GM19035 (cell line): ENCODE data around the gene TM6SF1.
A peak's percentile ranks its signal among the peaks of the same experiment; 100 is the strongest.
"Not testable (repeated sequence)": the region's sequence is repeated elsewhere in the genome, so short reads cannot be mapped to it uniquely, and the experiment has no call there.

Experiments
- ATAC-seq: cut with Tn5 transposase; IDR thresholded peaks from one replicate; pipeline ENCODE4 v1.9.1; 2021; ENCODE audit not compliant: unreplicated experiment

Gene TM6SF1

DNA sequence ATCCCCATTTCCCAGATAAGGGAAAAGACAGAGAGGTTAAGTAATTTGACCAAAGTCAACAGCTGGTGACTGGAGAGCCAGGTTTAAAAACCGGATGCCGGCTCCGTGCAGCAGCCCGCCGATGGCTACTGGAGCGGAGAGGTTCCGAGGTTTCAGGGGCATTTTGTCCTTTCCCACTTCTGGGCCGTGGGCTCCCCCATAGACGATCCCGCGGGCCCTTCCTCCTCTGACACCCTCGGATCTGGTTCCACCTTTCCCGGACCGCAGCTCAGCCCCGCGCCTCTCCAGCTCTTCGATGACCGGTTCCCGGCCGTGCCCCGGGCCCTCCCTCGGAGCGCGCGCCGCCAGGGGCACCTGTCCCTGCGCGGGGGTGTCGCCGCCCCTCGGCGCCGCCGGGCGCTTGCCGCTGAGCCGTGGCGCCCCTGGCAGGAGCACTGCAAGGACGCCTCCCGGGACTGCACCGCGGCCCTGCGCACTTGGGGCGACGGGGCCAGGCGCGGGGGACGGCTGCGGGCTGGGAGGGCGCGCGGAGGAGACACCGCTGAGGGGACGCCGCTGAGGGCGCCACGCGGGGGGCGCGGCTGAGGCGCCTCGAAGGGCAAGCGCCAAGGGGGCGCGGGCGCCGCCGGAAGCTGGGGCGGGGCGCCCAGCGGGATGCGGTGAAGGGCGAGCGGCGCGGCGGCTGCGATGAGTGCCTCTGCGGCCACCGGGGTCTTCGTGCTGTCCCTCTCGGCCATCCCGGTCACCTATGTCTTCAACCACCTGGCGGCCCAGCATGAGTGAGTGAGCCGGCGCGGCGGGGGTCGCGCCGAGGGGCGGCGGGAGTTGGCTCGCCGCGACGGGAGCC lies at the start of gene TM6SF1:
Gene TM6SF1, plus strand, starts transcription at position 652 of the 847 bp plus-strand sequence. Its CDS starts 36 bp downstream, at position 688.
- ATAC-seq = peak; percentile 38

- ATAC-seq = no peak
Measured at GRCh38 chr15:83057696-83058376, 49.6 kb upstream of the TM6SF1 start.

DNA sequence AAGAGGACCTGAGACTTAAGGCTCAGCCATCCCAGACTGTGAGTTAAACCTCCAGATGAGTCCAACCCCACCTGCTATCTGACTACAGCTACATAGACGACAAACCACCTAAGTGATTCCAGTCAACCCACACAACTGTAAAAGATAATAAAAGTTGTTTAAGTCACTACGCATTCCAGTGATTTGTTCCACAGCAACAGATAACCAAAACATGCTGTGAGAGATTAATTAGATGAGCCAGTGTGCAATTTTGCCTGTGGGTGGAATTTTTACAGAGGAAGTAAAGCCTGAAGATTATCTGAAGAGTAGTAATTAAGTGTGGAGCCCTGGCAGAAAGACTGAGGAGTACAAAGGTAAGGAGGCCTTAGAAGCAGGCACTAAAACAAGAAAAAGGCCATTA lies 45.8 kb upstream of the TM6SF1 start:
- no peak for ATAC-seq

- no peak for ATAC-seq
Measured at GRCh38 chr15:83062768-83063180, 44.7 kb upstream of the TM6SF1 start.

- no peak for ATAC-seq
Measured at GRCh38 chr15:83063551-83063950, 43.9 kb upstream of the TM6SF1 start.

DNA sequence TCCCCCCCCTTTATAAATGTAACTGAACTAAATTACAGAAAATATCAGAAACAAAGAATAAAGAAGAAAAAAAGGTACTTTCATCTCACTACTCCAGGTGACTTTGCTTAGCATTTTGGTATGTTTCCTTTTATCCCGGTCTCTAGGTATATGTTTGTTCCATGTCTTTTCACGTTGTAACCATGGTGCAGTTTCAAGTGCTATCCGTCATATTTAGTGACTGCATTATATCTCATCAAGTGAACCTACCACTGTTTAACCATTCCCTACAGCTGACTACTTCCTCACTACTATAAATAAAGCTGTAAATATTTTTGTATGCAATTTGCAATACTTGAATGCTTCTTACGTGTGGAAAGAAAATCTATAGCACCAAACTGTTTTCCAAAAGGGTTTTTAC lies 42.6 kb upstream of the TM6SF1 start:
- no peak for ATAC-seq

GRCh38 chr15:83065431-83065830 lies 42.0 kb upstream of the TM6SF1 start:
- ATAC-seq = no peak

- no peak for ATAC-seq
Measured at GRCh38 chr15:83066034-83066733, 41.3 kb upstream of the TM6SF1 start.

DNA sequence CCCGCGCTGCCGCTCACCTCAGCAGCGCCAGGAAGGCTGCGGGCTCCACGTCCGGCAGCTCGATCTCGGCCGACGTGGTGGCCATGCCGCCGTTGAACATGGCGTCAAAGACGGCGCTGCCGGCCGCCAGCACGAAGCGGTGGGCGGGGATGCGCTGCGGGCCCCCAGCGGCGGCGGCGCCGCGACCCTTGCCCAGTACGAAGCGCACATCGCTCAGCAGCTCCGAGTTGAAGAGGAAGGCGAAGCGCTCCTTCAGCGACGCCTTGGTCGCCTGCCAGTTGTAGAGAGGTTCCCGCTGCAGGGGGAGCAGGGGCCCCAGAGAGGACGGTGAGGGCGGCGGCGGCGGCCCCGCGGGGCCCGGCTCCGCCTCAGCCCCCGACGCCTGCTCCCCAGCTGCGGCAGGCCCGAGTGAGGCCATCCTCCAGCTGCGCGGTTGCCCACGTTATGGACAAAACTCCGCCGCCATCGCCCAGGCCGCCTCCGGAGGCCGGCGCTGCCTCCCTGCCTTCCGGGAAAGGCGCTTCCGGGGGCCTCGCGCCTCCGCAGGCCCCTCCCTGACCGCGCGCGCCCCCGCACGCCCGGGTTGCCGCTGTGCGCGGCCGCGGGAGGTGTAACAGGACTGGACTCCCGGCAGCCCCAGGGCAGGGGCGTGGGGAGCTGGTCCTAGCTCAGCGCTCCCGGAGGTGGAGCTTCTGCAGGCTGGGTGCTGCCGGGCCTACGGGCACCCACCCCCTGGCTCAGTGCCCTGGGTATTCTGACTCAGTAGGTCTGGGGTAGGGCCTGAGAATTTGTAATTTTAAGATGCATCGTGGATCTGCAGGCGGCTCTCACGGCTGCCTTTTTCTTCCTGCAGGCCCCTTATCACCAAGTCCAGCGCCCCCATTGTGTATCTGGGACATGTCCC lies 40.5 kb upstream of the TM6SF1 start, which contains the start of gene BTBD1:
Gene BTBD1, minus strand, starts transcription at position 519 of the 904 bp plus-strand sequence. Its CDS starts 101 bp downstream, at position 418.
- peak; percentile 85 for ATAC-seq

GRCh38 chr15:83067638-83067962 lies 39.8 kb upstream of the TM6SF1 start:
- ATAC-seq = no peak

DNA sequence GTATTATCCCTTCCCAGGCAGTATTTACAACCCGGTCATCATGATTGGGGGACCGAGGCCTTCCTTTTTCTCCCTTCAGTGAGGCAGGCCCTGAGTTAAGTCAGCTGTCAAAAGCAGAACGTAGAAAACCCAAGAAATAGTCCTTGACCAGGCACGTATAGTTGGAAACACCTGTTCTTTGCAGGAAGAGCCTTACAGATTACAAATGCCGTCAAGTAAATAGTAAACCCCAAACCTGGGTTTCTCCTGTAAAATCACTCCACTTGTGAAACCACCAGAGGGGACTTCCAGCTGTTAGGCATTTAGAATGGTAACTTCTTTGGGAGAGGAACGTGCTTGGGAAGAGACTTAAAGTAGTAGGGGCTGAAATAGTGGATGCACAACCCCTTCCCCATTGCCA lies 39.4 kb upstream of the TM6SF1 start:
- no peak for ATAC-seq

- not testable (repeated sequence) for ATAC-seq
Measured at GRCh38 chr15:83069211-83069642, 38.2 kb upstream of the TM6SF1 start.

- no peak for ATAC-seq
Measured at GRCh38 chr15:83077491-83078230, 29.8 kb upstream of the TM6SF1 start.

- no peak for ATAC-seq
Measured at GRCh38 chr15:83078712-83079111, 28.7 kb upstream of the TM6SF1 start.

GRCh38 chr15:83081256-83082014 lies 26.0 kb upstream of the TM6SF1 start:
- ATAC-seq = no peak

DNA sequence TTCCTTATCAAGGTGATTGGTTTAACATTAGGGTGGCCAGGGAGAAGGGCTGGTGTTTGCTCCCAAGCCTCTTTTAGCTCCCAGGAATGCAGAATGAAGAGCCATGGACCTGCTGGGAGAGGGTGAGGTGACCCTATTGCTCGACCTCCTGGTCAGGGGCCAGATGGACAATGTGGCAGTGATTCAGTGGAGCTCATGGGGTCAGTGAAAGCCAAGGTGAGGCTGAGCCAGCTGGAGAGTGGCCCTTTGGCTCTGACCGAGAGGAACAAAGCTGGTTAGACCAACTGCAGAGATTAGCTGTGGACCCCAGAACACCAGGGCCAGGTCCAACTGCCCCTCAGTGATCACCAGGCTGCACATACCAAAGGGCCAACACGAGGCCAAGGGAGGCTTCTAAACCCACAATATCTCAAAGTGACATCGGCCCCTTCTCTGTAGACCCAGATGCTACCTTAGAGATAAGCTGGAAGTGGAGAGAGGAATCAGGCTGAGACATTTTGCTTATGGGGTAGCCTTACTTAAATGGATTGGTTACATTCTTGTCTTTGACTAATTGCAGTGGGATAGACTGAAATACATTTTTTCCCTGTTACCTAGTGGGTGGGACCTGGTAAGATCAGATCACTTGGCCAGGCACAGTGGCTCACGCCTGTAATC lies 24.6 kb upstream of the TM6SF1 start:
- ATAC-seq = no peak

GRCh38 chr15:83085461-83085860 lies 22.0 kb upstream of the TM6SF1 start:
- not testable (repeated sequence) for ATAC-seq

DNA sequence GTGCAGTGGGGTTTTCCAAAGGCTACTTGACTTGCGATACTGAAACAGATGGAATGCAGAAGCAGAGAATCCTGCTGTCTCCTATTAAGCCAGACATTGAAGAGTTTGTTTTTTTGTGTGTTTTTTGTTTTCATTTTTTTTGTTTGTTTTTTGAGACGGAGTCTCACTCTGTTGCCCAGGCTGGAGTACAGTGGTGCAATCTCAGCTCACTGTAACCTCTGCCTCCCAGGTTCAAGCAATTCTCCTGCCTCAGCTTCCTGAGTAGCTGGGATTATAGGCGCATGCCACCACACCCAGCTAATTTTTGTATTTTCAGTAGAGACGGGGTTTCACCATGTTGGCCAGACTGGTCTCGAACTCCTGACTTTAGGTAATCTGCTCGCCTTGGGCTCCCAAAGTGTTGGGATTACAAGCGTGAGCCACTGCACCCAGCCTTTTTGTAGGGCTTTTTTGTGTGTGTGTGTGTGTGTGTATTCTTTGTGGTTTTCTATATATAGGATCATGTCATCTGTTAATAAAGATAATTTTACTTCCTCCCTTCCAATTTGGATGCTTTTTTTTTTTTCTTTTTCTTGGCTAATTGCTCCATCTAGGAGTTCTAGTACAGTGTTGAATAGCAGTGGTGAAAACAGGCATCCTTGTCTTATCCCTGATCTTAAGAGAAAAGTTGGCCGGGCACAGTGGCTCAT lies 21.4 kb upstream of the TM6SF1 start:
- not testable (repeated sequence) for ATAC-seq
